H1 (cell line): ENCODE results near the gene WDR1. TPM values are rescaled to one million over a fixed set of nuclear protein-coding genes. Genes with fewer than 3 reads are reported as not detected.

ENCODE experiments used
- POU5F1 ChIP-seq: IDR thresholded peaks from 2 replicates; pipeline ENCODE4 v1.6.1; 2011; ENCODE audit warnings: low read depth, mild to moderate bottlenecking, low read length, moderate library complexity
- RBBP5 ChIP-seq: IDR thresholded peaks from 2 replicates; pipeline ENCODE4 v1.7.1; 2012; ENCODE audit warnings: low read depth, mild to moderate bottlenecking, inconsistent platforms, low read length, moderate library complexity, borderline replicate concordance
- TEAD4 ChIP-seq: IDR thresholded peaks from 2 replicates; pipeline ENCODE4 v1.6.1; 2012; ENCODE audit warnings: low read depth, low read length, inconsistent platforms, mixed read lengths
- polyA plus RNA-seq, 7 experiments: library from polyadenylated mRNA; depleted of rRNA in 3 of 7; stranded (reverse) in 5 of 7; unstranded in 2 of 7; fragments of >200 nt in 5 of 7; fragments of 200-250 nt in 2 of 7; gene quantifications; 1 replicate in 5 of 7; 2 replicates in 1 of 7; 4 replicates in 1 of 7; pipeline versions ENCODE4 v1.2.1 to v1.2.3, GENCODE V29; 2011 to 2013; ENCODE audit warnings: missing spikeins in 2 of 7, mixed read lengths in 2 of 7
- total RNA-seq: library from RNA; stranded (reverse); fragmentation: NEBNext Ultra II Directional; extraction: Animal tissue kit (Norgen Biotek cat#: 25700); gene quantifications from 2 replicates; pipeline ENCODE4 v1.2.1, GENCODE V29; 2021

Gene WDR1
- total and polyA plus RNA-seq, 2 of the 8 experiments (the other 6 are each of a cell fraction or from before 2014, with no cell fraction given), result 315 to 377 TPM

DNA sequence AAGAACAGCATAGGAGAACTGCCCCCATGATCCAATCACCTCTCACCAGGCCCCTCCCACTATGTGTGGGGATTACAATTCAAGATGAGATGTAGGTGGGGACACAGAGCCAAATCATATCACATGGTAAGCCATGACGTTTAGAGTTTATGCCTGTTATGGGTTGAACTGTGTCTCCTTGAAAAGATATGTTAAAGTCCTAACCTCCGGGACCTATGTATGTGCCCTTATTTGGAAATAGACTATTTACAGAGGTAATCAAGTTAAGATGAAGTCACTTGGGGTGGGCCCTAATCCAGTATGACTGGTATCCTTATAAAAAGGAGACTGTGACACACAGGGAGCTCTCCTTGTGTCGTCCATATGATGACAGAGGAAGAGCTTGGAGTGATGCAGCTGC is 70.1 kb downstream of the WDR1 start (continued):
- TF ChIP-seq RBBP5 (no peak), TEAD4 (no peak), POU5F1 (no peak)
